H9 (cell line): ENCODE results near the gene SLC30A9. TPM values are rescaled to one million over a fixed set of nuclear protein-coding genes. Genes with fewer than 3 reads are reported as not detected.
A peak's percentile ranks its signal among the peaks of the same experiment; 100 is the strongest.

Experiments used
- DNase-seq: peaks from one replicate; pipeline ENCODE4 v3.0.0-alpha.2; 2017
- H2AFZ ChIP-seq: one replicate; pipeline ENCODE4 v1.6.1; 2013; ENCODE audit warnings: mild to moderate bottlenecking, low read length, control low read depth, moderate library complexity
- H2AK5ac ChIP-seq: 2 replicates; pipeline ENCODE4 v1.6.1; 2013; ENCODE audit warnings: low read length, control low read depth, mixed read lengths; ENCODE audit not compliant: insufficient read length
- H2BK120ac ChIP-seq: one replicate; pipeline ENCODE4 v1.6.1; 2013; ENCODE audit warnings: low read depth, mild to moderate bottlenecking, low read length, control low read depth, inconsistent platforms; ENCODE audit not compliant: poor library complexity, severe bottlenecking
- H2BK12ac ChIP-seq: 2 replicates; pipeline ENCODE4 v1.6.1; 2013; ENCODE audit warnings: low read length, control low read depth, mixed read lengths, low read depth; ENCODE audit not compliant: insufficient read length
- H2BK15ac ChIP-seq: 2 replicates; pipeline ENCODE4 v1.6.1; 2013; ENCODE audit warnings: low read depth, low read length, control low read depth
- H2BK20ac ChIP-seq: one replicate; pipeline ENCODE4 v1.6.1; 2013; ENCODE audit warnings: low read depth, mild to moderate bottlenecking, low read length, control low read depth, inconsistent platforms; ENCODE audit not compliant: poor library complexity, severe bottlenecking
- H2BK5ac ChIP-seq: 2 replicates; pipeline ENCODE4 v1.6.1; 2013; ENCODE audit warnings: low read length, control low read depth, mixed read lengths; ENCODE audit not compliant: insufficient read length
- H3K14ac ChIP-seq: 2 replicates; pipeline ENCODE4 v1.6.1; 2013; ENCODE audit warnings: low read length, control low read depth; ENCODE audit not compliant: insufficient read depth
- H3K18ac ChIP-seq: 2 replicates; pipeline ENCODE4 v1.6.1; 2013; ENCODE audit warnings: low read depth, mild to moderate bottlenecking, mixed read lengths, low read length, control low read depth; ENCODE audit not compliant: insufficient read length
- H3K23ac ChIP-seq: 2 replicates; pipeline ENCODE4 v1.6.1; 2013; ENCODE audit warnings: low read length, control low read depth, mixed read lengths, low read depth; ENCODE audit not compliant: insufficient read length
- H3K23me2 ChIP-seq: 2 replicates; pipeline ENCODE4 v1.6.1; 2013; ENCODE audit warnings: low read depth, mild to moderate bottlenecking, mixed read lengths, low read length, control low read depth; ENCODE audit not compliant: insufficient read length, poor library complexity, severe bottlenecking
- H3K27ac ChIP-seq: 2 replicates; pipeline ENCODE4 v1.5.1; 2013; ENCODE audit warnings: low read length, control low read depth, mixed read lengths, low read depth; ENCODE audit not compliant: insufficient read length
- H3K27me3 ChIP-seq: 2 replicates; pipeline ENCODE4 v1.6.1; 2013; ENCODE audit warnings: low read length, control low read depth, inconsistent platforms; ENCODE audit not compliant: insufficient read depth
- H3K4ac ChIP-seq: 2 replicates; pipeline ENCODE4 v1.6.1; 2013; ENCODE audit warnings: low read depth, mild to moderate bottlenecking, control low read depth, inconsistent platforms, low read length, moderate library complexity
- H3K4me1 ChIP-seq: 2 replicates; pipeline ENCODE4 v1.6.1; 2013; ENCODE audit warnings: low read length, control low read depth, inconsistent platforms; ENCODE audit not compliant: insufficient read depth
- H3K4me2 ChIP-seq: 2 replicates; pipeline ENCODE4 v1.6.1; 2013; ENCODE audit warnings: low read length, control low read depth, mixed read lengths; ENCODE audit not compliant: insufficient read length, insufficient read depth
- H3K56ac ChIP-seq: 2 replicates; pipeline ENCODE4 v1.6.1; 2013; ENCODE audit warnings: low read depth, mild to moderate bottlenecking, mixed read lengths, low read length, control low read depth; ENCODE audit not compliant: insufficient read length
- H3K79me1 ChIP-seq: 2 replicates; pipeline ENCODE4 v1.6.1; 2013; ENCODE audit warnings: low read depth, mild to moderate bottlenecking, moderate library complexity, low read length, control low read depth, inconsistent platforms; ENCODE audit not compliant: insufficient read depth, poor library complexity, severe bottlenecking
- H3K79me2 ChIP-seq: 2 replicates; pipeline ENCODE4 v1.6.1; 2013; ENCODE audit warnings: low read length, control low read depth, inconsistent platforms; ENCODE audit not compliant: insufficient read depth
- H3K9ac ChIP-seq: 2 replicates; pipeline ENCODE4 v1.6.1; 2013; ENCODE audit warnings: low read length, control low read depth, mixed read lengths; ENCODE audit not compliant: insufficient read length; ENCODE audit errors: extremely low read depth
- H3K9me3 ChIP-seq: one replicate; pipeline ENCODE4 v1.6.1; 2013; ENCODE audit warnings: low read depth, low read length, inconsistent platforms; ENCODE audit not compliant: control insufficient read depth
- H3T11ph ChIP-seq: one replicate; pipeline ENCODE4 v1.6.1; 2013; ENCODE audit warnings: mild to moderate bottlenecking, low read length, control low read depth, inconsistent platforms
- H4K20me1 ChIP-seq: one replicate; pipeline ENCODE4 v1.6.1; 2013; ENCODE audit not compliant: control insufficient read depth, insufficient read length, insufficient read depth
- H4K5ac ChIP-seq: 2 replicates; pipeline ENCODE4 v1.6.1; 2013; ENCODE audit warnings: low read depth, mild to moderate bottlenecking, mixed read lengths, low read length, control low read depth; ENCODE audit not compliant: insufficient read length
- H4K8ac ChIP-seq: replicated peaks from 2 replicates; pipeline ENCODE4 v1.6.1; 2013; ENCODE audit warnings: low read length, control low read depth, mixed read lengths, low read depth; ENCODE audit not compliant: insufficient read length
- H4K91ac ChIP-seq: 2 replicates; pipeline ENCODE4 v1.6.1; 2013; ENCODE audit warnings: low read depth, mild to moderate bottlenecking, moderate library complexity, mixed read lengths, low read length, control low read depth; ENCODE audit not compliant: insufficient read length
- H3K27ac Mint-ChIP-seq, 3 experiments: 2 replicates in 2 of 3; 3 replicates in 1 of 3; pipeline ENCODE4 v1.8.0; 2020 to 2021; ENCODE audit warnings: mixed read lengths in 3 of 3, mild to moderate bottlenecking in 1 of 3, moderate library complexity in 1 of 3
- H3K27me3 Mint-ChIP-seq: 2 replicates; pipeline ENCODE4 v1.8.0; 2021; ENCODE audit warnings: low read depth, mild to moderate bottlenecking, moderate library complexity, mixed read lengths
- H3K36me3 Mint-ChIP-seq, 3 experiments: 2 replicates in 2 of 3; 3 replicates in 1 of 3; pipeline ENCODE4 v1.8.0; 2020 to 2021; ENCODE audit warnings: low read depth in 3 of 3, mixed read lengths in 3 of 3; ENCODE audit not compliant: insufficient read depth in 1 of 3
- H3K4me1 Mint-ChIP-seq, 2 experiments: 2 replicates each; pipeline ENCODE4 v1.8.0; 2020; ENCODE audit warnings: mixed read lengths in 2 of 2
- H3K4me3 Mint-ChIP-seq, 2 experiments: 2 replicates in 1 of 2; 3 replicates in 1 of 2; pipeline ENCODE4 v1.8.0; 2020 to 2021; ENCODE audit warnings: mild to moderate bottlenecking in 2 of 2, mixed read lengths in 2 of 2, moderate library complexity in 1 of 2
- H3K9me3 Mint-ChIP-seq, 2 experiments: 2 replicates in 1 of 2; 3 replicates in 1 of 2; pipeline ENCODE4 v1.8.0; 2020; ENCODE audit warnings: mild to moderate bottlenecking in 2 of 2, mixed read lengths in 2 of 2, moderate library complexity in 1 of 2
- CTCF ChIP-seq: fragments of 200-600 bp; sonication (generic); conservative IDR thresholded peaks from 3 replicates; pipeline ENCODE4 v1.8.0; 2021; ENCODE audit warnings: antibody characterized with exemption, mild to moderate bottlenecking
- WGBS: extraction: QIAGEN DNeasy Blood & Tissue Kit; methylation state at CpG from one replicate; pipeline ENCODE4 v1.1.7; 2013; ENCODE audit warnings: missing lambda C conversion rate, low lambda C conversion rate, mixed read lengths; ENCODE audit not compliant: insufficient read length; ENCODE audit errors: extremely low coverage; 5-methylcytosine and 5-hydroxymethylcytosine counted together
- long read RNA-seq: library from polyadenylated mRNA; unstranded; transcript quantifications from one replicate; pipeline ENCODE4 v2.0.0, GENCODE V29; 2020
- total RNA-seq: library from RNA; stranded (reverse); gene quantifications from 2 replicates; pipeline ENCODE4 v1.2.1, GENCODE V29; 2021

SLC30A9 gene
- total RNA-seq, result 70.8 and 71.3 TPM in 2 replicates
- long read RNA-seq, full-length matches to known transcripts, result 220 of 366 reads
- long read RNA-seq, partial matches to known transcripts, result 88 of 366 reads
- long read RNA-seq, other reads (novel, unspliced or antisense), result 58 of 366 reads

- Histone ChIP-seq H3T11ph (no peak within 1 kb of the TSS), H3K18ac (peak within 1 kb of the TSS; percentile 80), H3K23ac (no peak within 1 kb of the TSS), H3K4me2 (peak within 1 kb of the TSS; percentile 99), H4K8ac (no peak within 1 kb of the TSS), H3K27me3 (no peaks in the 10 kb centered on the region), H3K4ac (no peak within 1 kb of the TSS), H4K91ac (no peak within 1 kb of the TSS), H3K56ac (no peak within 1 kb of the TSS), H2BK12ac (no peak within 1 kb of the TSS), H4K20me1 (no peaks in the 10 kb centered on the region), H2AFZ (no peak within 1 kb of the TSS), H3K4me1 (peaks cover 5% of the 10 kb centered on the region; the same call in 1 of the 2 replicates), H2BK5ac (no peak within 1 kb of the TSS), H3K14ac (peak within 1 kb of the TSS; percentile 85), H2BK15ac (no peak within 1 kb of the TSS), H3K9ac (peak within 1 kb of the TSS; percentile 87), H3K27ac (no peak within 1 kb of the TSS), H3K9me3 (no peaks in the 10 kb centered on the region), H4K5ac (no peak within 1 kb of the TSS), H3K79me1 (peaks cover 9% of the 10 kb centered on the region), H3K79me2 (peaks cover 8% of the 10 kb centered on the region; the same call in 1 of the 2 replicates), H3K23me2 (peaks cover 12% of the 10 kb centered on the region), H2AK5ac (no peak within 1 kb of the TSS), H2BK20ac (no peak within 1 kb of the TSS), H2BK120ac (no peak within 1 kb of the TSS)
- H3K9me3 Mint-ChIP-seq, result no peaks in the 10 kb centered on the region
- DNase-seq, result peak; percentile 96
- no peaks in the 10 kb centered on the region for H3K27me3 Mint-ChIP-seq
- H3K4me3 Mint-ChIP-seq, result peak within 1 kb of the TSS; percentile 99
- H3K36me3 Mint-ChIP-seq, result peaks cover 0 to 3% (median 0%) of the 10 kb centered on the region in 3 experiments; a peak in 1 of 7 replicates
- H3K4me1 Mint-ChIP-seq, result peaks cover 26 to 29% of the 10 kb centered on the region in 2 experiments
- WGBS, result no CpG with 5 or more reads among the region's 64 CpGs
- peak within 1 kb of the TSS; percentile 88 to 99 (median 93) for H3K27ac Mint-ChIP-seq
- TF ChIP-seq CTCF, result peak; percentile 57
Measured at GRCh38 chr4:41990365-41991111, at the start of gene SLC30A9. SLC30A9 (plus strand) TSS chr4:41990530; CDS start chr4:41990652, 122 bp downstream.
